Measurements from ENCODE around the gene OR52B2.
"Not testable (repeated sequence)": the region's sequence is repeated elsewhere in the genome, so short reads cannot be mapped to it uniquely, and the experiment has no call there.

Gene OR52B2

DNA sequence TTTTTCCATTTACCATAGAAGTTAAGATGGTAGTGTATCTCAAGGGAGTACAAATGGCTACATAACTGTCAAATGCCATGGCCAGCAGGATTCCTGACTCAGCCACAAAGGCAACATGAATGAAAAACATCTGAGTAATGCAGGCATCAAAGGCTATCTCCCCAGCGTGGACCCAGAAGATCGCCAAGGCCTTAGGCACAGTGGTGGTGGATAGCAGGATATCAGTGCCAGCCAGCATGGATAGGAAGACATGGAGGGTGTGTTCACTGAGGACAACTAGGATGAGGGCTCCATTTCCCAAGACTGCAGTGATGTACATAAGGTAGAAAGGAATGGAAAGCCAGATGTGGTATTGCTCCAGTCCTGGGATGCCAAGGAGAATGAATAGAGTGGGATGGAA is 18.0 kb downstream of the OR52B2 start:
- Histone ChIP-seq H3K9me3 (ENCODE audit: low read length) (no peaks in the 10 kb centered on the region), H3K4me2 (ENCODE audit: low read length) (no peak overlapping the region), H2AFZ (ENCODE audit: low read length) (no peak overlapping the region), H3K27me3 (ENCODE audit: insufficient read depth, low read length) (no peaks in the 10 kb centered on the region), H3K9ac (ENCODE audit: low read length) (no peak overlapping the region), H4K20me1 (ENCODE audit: insufficient read depth, low read length) (no peaks in the 10 kb centered on the region), H3K27ac (ENCODE audit: low read depth, low read length, poor library complexity, severe bottlenecking) (no peak overlapping the region), H3K79me2 (ENCODE audit: insufficient read depth, low read length) (no peaks in the 10 kb centered on the region), H3K4me1 (ENCODE audit: insufficient read depth, low read length, severe bottlenecking) (no peaks in the 10 kb centered on the region), H3F3A (ENCODE audit: insufficient read depth, low read length) (no peaks in the 10 kb centered on the region), H3K36me3 (ENCODE audit: insufficient read depth, low read length) (no peaks in the 10 kb centered on the region), H3K9me2 (ENCODE audit: low read depth, low read length) (no peaks in the 10 kb centered on the region), H3K4me3 (ENCODE audit: low read depth, low read length, poor library complexity, severe bottlenecking) (no peak overlapping the region)
- TF ChIP-seq, protein P1, sequence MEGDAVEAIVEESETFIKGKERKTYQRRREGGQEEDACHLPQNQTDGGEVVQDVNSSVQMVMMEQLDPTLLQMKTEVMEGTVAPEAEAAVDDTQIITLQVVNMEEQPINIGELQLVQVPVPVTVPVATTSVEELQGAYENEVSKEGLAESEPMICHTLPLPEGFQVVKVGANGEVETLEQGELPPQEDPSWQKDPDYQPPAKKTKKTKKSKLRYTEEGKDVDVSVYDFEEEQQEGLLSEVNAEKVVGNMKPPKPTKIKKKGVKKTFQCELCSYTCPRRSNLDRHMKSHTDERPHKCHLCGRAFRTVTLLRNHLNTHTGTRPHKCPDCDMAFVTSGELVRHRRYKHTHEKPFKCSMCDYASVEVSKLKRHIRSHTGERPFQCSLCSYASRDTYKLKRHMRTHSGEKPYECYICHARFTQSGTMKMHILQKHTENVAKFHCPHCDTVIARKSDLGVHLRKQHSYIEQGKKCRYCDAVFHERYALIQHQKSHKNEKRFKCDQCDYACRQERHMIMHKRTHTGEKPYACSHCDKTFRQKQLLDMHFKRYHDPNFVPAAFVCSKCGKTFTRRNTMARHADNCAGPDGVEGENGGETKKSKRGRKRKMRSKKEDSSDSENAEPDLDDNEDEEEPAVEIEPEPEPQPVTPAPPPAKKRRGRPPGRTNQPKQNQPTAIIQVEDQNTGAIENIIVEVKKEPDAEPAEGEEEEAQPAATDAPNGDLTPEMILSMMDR (IDR thresholded peaks at IDR 0.05; ENCODE audit: low read length) = no peak
- TF ChIP-seq EZH2 (IDR thresholded peaks at IDR 0.05; ENCODE audit: borderline replicate concordance, low read length) = no peak

DNA sequence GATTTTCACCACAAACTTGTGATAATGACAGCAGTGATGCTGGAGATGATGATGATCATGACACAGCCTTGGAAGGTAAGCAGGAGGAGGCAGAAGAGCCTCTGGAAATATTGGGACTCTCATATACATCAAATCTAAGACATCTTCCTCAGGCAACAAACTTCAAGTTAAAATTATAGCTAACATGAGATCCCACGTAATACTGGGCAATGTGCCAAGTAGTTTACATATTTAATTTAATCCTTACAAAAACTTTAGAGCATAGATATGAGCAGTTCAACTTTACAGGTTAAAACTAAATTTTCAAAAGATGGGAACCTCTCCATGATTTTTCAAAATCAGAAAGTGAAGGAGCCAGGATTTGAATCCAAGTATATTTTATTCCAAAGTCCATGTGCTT is 19.0 kb downstream of the OR52B2 start:
- H3K4me2 ChIP-seq (ENCODE audit: low read length) = no peak overlapping the region
- H2AFZ ChIP-seq (ENCODE audit: low read length) = no peak overlapping the region
- H3K4me3 ChIP-seq (ENCODE audit: low read depth, low read length, poor library complexity, severe bottlenecking) = no peak overlapping the region
- no peaks in the 10 kb centered on the region for H3K9me3 ChIP-seq (ENCODE audit: low read length)
- H4K20me1 ChIP-seq (ENCODE audit: insufficient read depth, low read length) = no peaks in the 10 kb centered on the region
- no peaks in the 10 kb centered on the region for H3K27me3 ChIP-seq (ENCODE audit: insufficient read depth, low read length)
- TF ChIP-seq EZH2 (IDR thresholded peaks at IDR 0.05; ENCODE audit: borderline replicate concordance, low read length) = no peak
- TF ChIP-seq, protein P1 (IDR thresholded peaks at IDR 0.05; ENCODE audit: low read length) = no peak
- H3K9ac ChIP-seq (ENCODE audit: low read length) = no peak overlapping the region
- H3K9me2 ChIP-seq (ENCODE audit: low read depth, low read length) = no peaks in the 10 kb centered on the region
- no peaks in the 10 kb centered on the region for H3K4me1 ChIP-seq (ENCODE audit: insufficient read depth, low read length, severe bottlenecking)
- no peaks in the 10 kb centered on the region for H3F3A ChIP-seq (ENCODE audit: insufficient read depth, low read length)
- no peaks in the 10 kb centered on the region for H3K79me2 ChIP-seq (ENCODE audit: insufficient read depth, low read length)
- no peaks in the 10 kb centered on the region for H3K36me3 ChIP-seq (ENCODE audit: insufficient read depth, low read length)
- H3K27ac ChIP-seq (ENCODE audit: low read depth, low read length, poor library complexity, severe bottlenecking) = no peak overlapping the region

DNA sequence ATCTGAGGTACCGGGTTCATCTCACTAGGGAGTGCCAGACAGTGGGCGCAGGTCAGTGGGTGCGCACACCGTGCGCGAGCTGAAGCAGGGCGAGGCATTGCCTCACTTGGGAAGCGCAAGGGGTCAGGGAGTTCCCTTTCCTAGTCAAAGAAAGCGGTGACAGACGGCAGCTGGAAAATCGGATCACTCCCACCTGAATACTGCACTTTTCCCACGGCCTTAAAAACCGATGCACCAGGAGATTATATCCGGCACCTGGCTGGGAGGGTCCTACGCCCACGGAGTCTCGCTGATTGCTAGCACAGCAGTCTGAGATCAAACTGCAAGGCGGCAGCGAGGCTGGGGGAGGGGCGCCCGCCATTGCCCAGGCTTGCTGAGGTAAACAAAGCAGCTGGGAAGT is 26.4 kb downstream of the OR52B2 start:
- H3K27ac ChIP-seq (ENCODE audit: low read depth, low read length, poor library complexity, severe bottlenecking); H3F3A ChIP-seq (ENCODE audit: insufficient read depth, low read length); H3K4me2 ChIP-seq (ENCODE audit: low read length); H3K4me3 ChIP-seq (ENCODE audit: low read depth, low read length, poor library complexity, severe bottlenecking); H3K9ac ChIP-seq (ENCODE audit: low read length); H3K9me3 ChIP-seq (ENCODE audit: low read length); H3K36me3 ChIP-seq (ENCODE audit: insufficient read depth, low read length); H3K79me2 ChIP-seq (ENCODE audit: insufficient read depth, low read length); H3K27me3 ChIP-seq (ENCODE audit: insufficient read depth, low read length); H2AFZ ChIP-seq (ENCODE audit: low read length); H3K4me1 ChIP-seq (ENCODE audit: insufficient read depth, low read length, severe bottlenecking); H4K20me1 ChIP-seq (ENCODE audit: insufficient read depth, low read length); H3K9me2 ChIP-seq (ENCODE audit: low read depth, low read length): not testable (repeated sequence)

DNA sequence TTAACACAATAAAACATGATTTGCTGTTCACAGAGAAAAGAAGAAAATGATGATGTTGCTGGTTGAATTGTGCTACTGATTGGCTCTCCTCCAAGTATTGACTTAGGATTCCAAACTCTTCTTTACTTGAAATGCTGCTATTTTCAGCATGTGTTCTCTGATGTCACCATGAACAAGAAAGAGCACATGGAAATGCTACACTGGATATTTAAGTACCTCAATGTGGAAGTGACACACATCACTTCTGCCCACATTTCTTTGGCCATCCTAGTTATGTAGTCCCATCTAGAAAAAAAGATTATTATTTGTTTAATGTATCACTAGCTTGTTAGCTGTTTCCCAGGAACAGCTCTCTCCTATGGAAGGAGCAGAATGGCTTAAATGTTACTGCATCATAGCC is 27.2 kb downstream of the OR52B2 start:
- no peaks in the 10 kb centered on the region for H4K20me1 ChIP-seq (ENCODE audit: insufficient read depth, low read length)
- H3K9me3 ChIP-seq (ENCODE audit: low read length) = no peaks in the 10 kb centered on the region
- no peak for TF ChIP-seq EZH2 (IDR thresholded peaks at IDR 0.05; ENCODE audit: borderline replicate concordance, low read length)
- TF ChIP-seq, protein P1 (IDR thresholded peaks at IDR 0.05; ENCODE audit: low read length) = no peak
- H3F3A ChIP-seq (ENCODE audit: insufficient read depth, low read length) = no peaks in the 10 kb centered on the region
- no peaks in the 10 kb centered on the region for H3K36me3 ChIP-seq (ENCODE audit: insufficient read depth, low read length)
- no peak overlapping the region for H2AFZ ChIP-seq (ENCODE audit: low read length)
- no peak overlapping the region for H3K9ac ChIP-seq (ENCODE audit: low read length)
- H3K79me2 ChIP-seq (ENCODE audit: insufficient read depth, low read length) = no peaks in the 10 kb centered on the region
- H3K4me2 ChIP-seq (ENCODE audit: low read length) = no peak overlapping the region
- no peak overlapping the region for H3K4me3 ChIP-seq (ENCODE audit: low read depth, low read length, poor library complexity, severe bottlenecking)
- no peak overlapping the region for H3K27ac ChIP-seq (ENCODE audit: low read depth, low read length, poor library complexity, severe bottlenecking)
- no peaks in the 10 kb centered on the region for H3K9me2 ChIP-seq (ENCODE audit: low read depth, low read length)
- H3K4me1 ChIP-seq (ENCODE audit: insufficient read depth, low read length, severe bottlenecking) = no peaks in the 10 kb centered on the region
- H3K27me3 ChIP-seq (ENCODE audit: insufficient read depth, low read length) = no peaks in the 10 kb centered on the region

DNA sequence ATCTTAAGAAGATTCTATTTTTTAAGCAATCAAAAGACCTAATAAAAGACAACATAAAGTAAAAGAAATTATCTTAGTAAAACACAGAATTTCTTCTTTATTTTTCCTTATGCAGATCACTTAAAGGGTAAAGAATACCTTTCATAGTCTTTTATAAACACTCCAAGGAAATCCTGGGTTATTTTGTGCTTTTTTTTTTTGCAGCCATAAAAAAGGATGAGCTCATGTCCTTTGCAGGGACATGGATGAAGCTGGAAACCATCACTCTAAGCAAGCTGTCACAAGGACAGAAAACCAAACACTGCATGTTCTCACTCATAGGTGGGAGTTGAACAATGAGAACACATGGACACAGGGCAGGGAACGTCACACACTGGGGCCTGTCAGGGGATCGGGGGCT is 34.2 kb downstream of the OR52B2 start:
- not testable (repeated sequence) for H3K27me3 ChIP-seq (ENCODE audit: insufficient read depth, low read length); H3K9me2 ChIP-seq (ENCODE audit: low read depth, low read length); H3K4me1 ChIP-seq (ENCODE audit: insufficient read depth, low read length, severe bottlenecking); H3K9me3 ChIP-seq (ENCODE audit: low read length); H3K9ac ChIP-seq (ENCODE audit: low read length); H3K27ac ChIP-seq (ENCODE audit: low read depth, low read length, poor library complexity, severe bottlenecking); H2AFZ ChIP-seq (ENCODE audit: low read length); H3F3A ChIP-seq (ENCODE audit: insufficient read depth, low read length); H3K4me2 ChIP-seq (ENCODE audit: low read length); H4K20me1 ChIP-seq (ENCODE audit: insufficient read depth, low read length); H3K4me3 ChIP-seq (ENCODE audit: low read depth, low read length, poor library complexity, severe bottlenecking); H3K36me3 ChIP-seq (ENCODE audit: insufficient read depth, low read length); H3K79me2 ChIP-seq (ENCODE audit: insufficient read depth, low read length)
